GM12873 (cell line): ENCODE measurements around the gene PTBP3.
A peak's percentile ranks its signal among the peaks of the same experiment; 100 is the strongest.

ENCODE experiments used
- CTCF ChIP-seq: IDR thresholded peaks from 2 replicates; pipeline ENCODE4 v1.5.1; 2012; ENCODE audit warnings: low read depth, mild to moderate bottlenecking, moderate library complexity, low read length, control low read depth; ENCODE audit not compliant: insufficient read depth; ENCODE audit errors: missing control alignments

PTBP3 gene

GRCh38 chr9:112366591-112366990, 33.2 kb upstream of the PTBP3 start:
- peak; percentile 47 for TF ChIP-seq CTCF

- TF ChIP-seq CTCF: no peak
Measured at GRCh38 chr9:112364761-112365160, 31.3 kb upstream of the PTBP3 start.

- peak; percentile 27 for TF ChIP-seq CTCF
Measured at GRCh38 chr9:112361601-112362000, 28.2 kb upstream of the PTBP3 start.

DNA sequence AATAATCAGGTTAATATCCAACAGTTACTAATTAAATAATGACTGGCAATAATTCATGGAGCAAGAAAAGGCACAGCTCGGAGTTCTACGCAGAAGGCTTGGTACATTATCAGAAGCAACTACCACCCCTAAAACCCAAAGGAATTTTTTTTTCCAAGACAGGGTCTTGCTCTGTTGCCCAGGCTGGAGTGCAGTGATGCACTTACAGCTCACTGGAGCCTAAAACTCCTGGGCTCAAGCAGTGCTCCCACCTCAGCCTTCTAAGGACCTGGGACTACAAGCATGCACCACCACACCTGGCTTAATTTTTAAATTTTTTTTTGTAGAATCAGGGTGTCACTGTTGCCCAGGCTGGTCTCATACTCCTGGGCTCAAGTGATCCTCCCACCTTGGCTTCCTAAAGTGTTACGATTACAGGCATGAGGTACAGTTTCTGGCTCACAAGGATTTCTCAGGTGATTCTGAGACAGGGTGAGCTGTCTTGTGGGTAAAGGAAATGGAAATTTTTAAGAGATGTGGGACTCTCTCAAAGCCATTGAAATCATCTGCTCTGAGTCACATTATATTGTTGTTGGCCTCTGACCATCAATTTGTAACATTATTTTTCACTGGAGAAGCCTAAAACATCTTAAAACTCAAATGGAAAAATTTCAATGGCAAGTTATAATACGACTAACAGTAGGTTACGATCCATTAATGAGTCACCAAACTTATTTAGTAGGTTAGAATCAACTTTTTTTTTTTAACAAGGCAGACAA, 26.8 kb upstream of the PTBP3 start:
- TF ChIP-seq CTCF: no peak

DNA sequence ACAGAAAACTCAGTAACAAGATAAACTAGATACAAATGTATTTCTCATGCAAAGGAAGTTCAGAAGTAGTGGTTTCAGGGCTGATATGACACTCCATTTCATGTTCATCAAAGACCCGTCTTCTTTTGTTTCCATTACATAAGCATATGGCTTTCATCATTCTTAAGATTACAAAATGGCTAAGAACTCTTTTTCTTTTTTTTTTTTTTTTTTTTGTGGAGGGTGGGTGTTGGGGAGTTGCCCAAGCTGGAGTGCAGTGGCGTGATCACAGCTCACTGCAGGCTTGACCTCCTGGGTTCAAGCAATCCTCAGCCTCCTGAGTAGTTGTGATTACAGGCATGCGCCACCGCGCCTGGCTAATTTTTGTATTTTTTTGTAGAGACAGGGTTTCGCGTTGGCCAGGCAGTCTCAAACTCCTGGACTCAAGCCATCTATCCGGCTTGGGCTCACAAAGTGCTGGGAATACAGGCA, 22.0 kb upstream of the PTBP3 start:
- no peak for TF ChIP-seq CTCF

GRCh38 chr9:112354081-112354743, 20.8 kb upstream of the PTBP3 start:
- TF ChIP-seq CTCF: no peak

DNA sequence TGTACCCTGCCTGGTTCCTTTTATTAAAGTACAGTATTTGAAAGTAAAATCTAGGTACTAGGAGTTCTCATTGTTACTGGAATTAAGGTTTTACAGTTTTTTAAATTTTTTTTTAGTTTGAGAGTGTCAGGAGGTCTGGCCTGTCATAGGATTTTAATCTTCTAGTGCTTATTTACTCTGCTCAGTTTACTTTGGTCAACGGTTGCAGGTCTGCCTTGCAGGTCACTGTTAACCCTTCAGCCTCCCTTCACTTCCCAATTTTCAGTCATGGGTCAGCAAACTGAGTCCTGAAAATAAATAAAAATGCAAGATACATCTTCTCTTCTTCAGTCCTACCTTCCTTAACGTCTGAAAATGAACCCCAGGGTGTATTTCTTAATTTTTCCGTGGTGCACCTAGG, 18.8 kb upstream of the PTBP3 start:
- no peak for TF ChIP-seq CTCF
